NCI-H748 (cell line): Measurements from ENCODE around the gene MLPH.

Experiments used
- DNase-seq: peaks from one replicate; lab custom pipeline; 2025; ENCODE audit not compliant: unreplicated experiment; lab: John Stamatoyannopoulos, UW

MLPH gene

GRCh38 chr2:237475704-237476141 is 11.3 kb upstream of the MLPH start:
- DNase-seq, result peak; percentile 56

- DNase-seq, result no peak
Observed at GRCh38 chr2:237478095-237478494, 9.0 kb upstream of the MLPH start.

- DNase-seq, result no peak
Observed at GRCh38 chr2:237478979-237479378, 8.1 kb upstream of the MLPH start.

- DNase-seq, result no peak
Observed at GRCh38 chr2:237479747-237480146, 7.3 kb upstream of the MLPH start.

- DNase-seq, result no peak
Observed at GRCh38 chr2:237480556-237480955, 6.5 kb upstream of the MLPH start.

GRCh38 chr2:237480988-237481525 is 6.0 kb upstream of the MLPH start:
- no peak for DNase-seq

- DNase-seq, result peak; percentile 73
Observed at GRCh38 chr2:237482485-237482884, 4.6 kb upstream of the MLPH start.

- DNase-seq, result no peak
Observed at GRCh38 chr2:237483018-237483731, 3.9 kb upstream of the MLPH start.

GRCh38 chr2:237485304-237485703 is 1.7 kb upstream of the MLPH start:
- no peak for DNase-seq

GRCh38 chr2:237485844-237486243 is 1.2 kb upstream of the MLPH start:
- no peak for DNase-seq

GRCh38 chr2:237486334-237486818 is 675 bp upstream of the MLPH start:
- no peak for DNase-seq

- no peak for DNase-seq
Observed at GRCh38 chr2:237487496-237487895, 445 bp downstream of the MLPH start.

- no peak for DNase-seq
Observed at GRCh38 chr2:237488295-237488694, 1.2 kb downstream of the MLPH start.

GRCh38 chr2:237488901-237489860 is 2.1 kb downstream of the MLPH start:
- peak; percentile 23 for DNase-seq

GRCh38 chr2:237490009-237490711 is 3.1 kb downstream of the MLPH start:
- DNase-seq, result peak; percentile 14

GRCh38 chr2:237490795-237491194 is 3.7 kb downstream of the MLPH start:
- no peak for DNase-seq

- DNase-seq, result no peak
Observed at GRCh38 chr2:237491515-237492118, 4.6 kb downstream of the MLPH start.

- DNase-seq, result no peak
Observed at GRCh38 chr2:237492137-237492890, 5.3 kb downstream of the MLPH start.

- DNase-seq, result no peak
Observed at GRCh38 chr2:237494066-237494465, 7.0 kb downstream of the MLPH start.
